Loucy (cell line): ENCODE measurements around the gene GADL1.

Source experiments
- EZH2phosphoT487 ChIP-seq: fragments of 200-600 bp; IDR thresholded peaks from 2 replicates; pipeline ENCODE4 v1.6.1; 2018; ENCODE audit warnings: antibody characterized with exemption, mild to moderate bottlenecking, moderate library complexity, borderline replicate concordance
- TF ChIP-seq, protein P1 (sequence below): fragments of 200-600 bp; sonication (generic); conservative IDR thresholded peaks from 2 replicates; pipeline ENCODE4 v1.5.1; 2014; ENCODE audit warnings: mild to moderate bottlenecking, antibody characterized with exemption, low read length

- TF ChIP-seq, protein P1, sequence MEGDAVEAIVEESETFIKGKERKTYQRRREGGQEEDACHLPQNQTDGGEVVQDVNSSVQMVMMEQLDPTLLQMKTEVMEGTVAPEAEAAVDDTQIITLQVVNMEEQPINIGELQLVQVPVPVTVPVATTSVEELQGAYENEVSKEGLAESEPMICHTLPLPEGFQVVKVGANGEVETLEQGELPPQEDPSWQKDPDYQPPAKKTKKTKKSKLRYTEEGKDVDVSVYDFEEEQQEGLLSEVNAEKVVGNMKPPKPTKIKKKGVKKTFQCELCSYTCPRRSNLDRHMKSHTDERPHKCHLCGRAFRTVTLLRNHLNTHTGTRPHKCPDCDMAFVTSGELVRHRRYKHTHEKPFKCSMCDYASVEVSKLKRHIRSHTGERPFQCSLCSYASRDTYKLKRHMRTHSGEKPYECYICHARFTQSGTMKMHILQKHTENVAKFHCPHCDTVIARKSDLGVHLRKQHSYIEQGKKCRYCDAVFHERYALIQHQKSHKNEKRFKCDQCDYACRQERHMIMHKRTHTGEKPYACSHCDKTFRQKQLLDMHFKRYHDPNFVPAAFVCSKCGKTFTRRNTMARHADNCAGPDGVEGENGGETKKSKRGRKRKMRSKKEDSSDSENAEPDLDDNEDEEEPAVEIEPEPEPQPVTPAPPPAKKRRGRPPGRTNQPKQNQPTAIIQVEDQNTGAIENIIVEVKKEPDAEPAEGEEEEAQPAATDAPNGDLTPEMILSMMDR, result no peak
- no peak for TF ChIP-seq EZH2phosphoT487
These were observed 88.8 kb downstream of the GADL1 start for GRCh38 chr3:30805695-30806094.
